AG09309 (cell line): ENCODE data around the gene CHRNA1.

Experiments used
- DNase-seq: peaks from one replicate; pipeline ENCODE4 v3.0.0-alpha.2; 2010; ENCODE audit warnings: low read depth
- H3K4me3 ChIP-seq: 2 replicates; pipeline ENCODE4 v1.5.1; 2011; ENCODE audit warnings: mild to moderate bottlenecking, low read depth, low read length, moderate library complexity; ENCODE audit not compliant: control insufficient read depth
- TF ChIP-seq, protein P1 (sequence below): IDR thresholded peaks from 2 replicates; pipeline ENCODE4 v1.5.1; 2011; ENCODE audit warnings: mild to moderate bottlenecking, low read depth, low read length, inconsistent platforms; ENCODE audit not compliant: insufficient read depth, control insufficient read depth; ENCODE audit errors: missing control alignments

Gene CHRNA1

GRCh38 chr2:174765576-174765975 is 1.3 kb upstream of the CHRNA1 start:
- no peak overlapping the region for H3K4me3 ChIP-seq
- no peak for DNase-seq
- TF ChIP-seq, protein P1, sequence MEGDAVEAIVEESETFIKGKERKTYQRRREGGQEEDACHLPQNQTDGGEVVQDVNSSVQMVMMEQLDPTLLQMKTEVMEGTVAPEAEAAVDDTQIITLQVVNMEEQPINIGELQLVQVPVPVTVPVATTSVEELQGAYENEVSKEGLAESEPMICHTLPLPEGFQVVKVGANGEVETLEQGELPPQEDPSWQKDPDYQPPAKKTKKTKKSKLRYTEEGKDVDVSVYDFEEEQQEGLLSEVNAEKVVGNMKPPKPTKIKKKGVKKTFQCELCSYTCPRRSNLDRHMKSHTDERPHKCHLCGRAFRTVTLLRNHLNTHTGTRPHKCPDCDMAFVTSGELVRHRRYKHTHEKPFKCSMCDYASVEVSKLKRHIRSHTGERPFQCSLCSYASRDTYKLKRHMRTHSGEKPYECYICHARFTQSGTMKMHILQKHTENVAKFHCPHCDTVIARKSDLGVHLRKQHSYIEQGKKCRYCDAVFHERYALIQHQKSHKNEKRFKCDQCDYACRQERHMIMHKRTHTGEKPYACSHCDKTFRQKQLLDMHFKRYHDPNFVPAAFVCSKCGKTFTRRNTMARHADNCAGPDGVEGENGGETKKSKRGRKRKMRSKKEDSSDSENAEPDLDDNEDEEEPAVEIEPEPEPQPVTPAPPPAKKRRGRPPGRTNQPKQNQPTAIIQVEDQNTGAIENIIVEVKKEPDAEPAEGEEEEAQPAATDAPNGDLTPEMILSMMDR: no peak

GRCh38 chr2:174763780-174764179 is 492 bp downstream of the CHRNA1 start:
- TF ChIP-seq, protein P1: no peak
- H3K4me3 ChIP-seq: no peak overlapping the region
- DNase-seq: no peak

- H3K4me3 ChIP-seq: no peak overlapping the region
- no peak for DNase-seq
- TF ChIP-seq, protein P1: no peak
Measured at GRCh38 chr2:174762464-174762863, 1.8 kb downstream of the CHRNA1 start.

DNA sequence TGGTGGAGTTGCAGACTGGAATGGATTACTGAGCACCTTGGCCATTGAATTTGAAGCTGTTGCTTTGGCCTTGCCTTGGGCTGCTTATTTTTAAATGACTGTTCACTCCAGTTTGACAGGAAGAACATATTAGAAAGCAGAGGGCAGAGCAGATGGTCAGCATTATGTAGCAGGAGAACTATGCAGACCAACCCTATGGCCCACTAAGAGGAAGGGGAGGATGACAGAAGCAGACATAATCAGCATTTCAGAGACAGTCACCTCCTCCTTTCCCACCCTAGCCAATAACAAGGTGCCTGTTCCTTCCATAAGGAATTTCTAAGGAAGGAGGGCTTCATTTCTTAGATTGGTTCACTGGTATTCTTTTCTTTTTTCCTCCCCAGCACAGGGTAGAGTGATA is 2.4 kb downstream of the CHRNA1 start:
- TF ChIP-seq, protein P1: no peak
- H3K4me3 ChIP-seq: no peak overlapping the region
- DNase-seq: no peak

DNA sequence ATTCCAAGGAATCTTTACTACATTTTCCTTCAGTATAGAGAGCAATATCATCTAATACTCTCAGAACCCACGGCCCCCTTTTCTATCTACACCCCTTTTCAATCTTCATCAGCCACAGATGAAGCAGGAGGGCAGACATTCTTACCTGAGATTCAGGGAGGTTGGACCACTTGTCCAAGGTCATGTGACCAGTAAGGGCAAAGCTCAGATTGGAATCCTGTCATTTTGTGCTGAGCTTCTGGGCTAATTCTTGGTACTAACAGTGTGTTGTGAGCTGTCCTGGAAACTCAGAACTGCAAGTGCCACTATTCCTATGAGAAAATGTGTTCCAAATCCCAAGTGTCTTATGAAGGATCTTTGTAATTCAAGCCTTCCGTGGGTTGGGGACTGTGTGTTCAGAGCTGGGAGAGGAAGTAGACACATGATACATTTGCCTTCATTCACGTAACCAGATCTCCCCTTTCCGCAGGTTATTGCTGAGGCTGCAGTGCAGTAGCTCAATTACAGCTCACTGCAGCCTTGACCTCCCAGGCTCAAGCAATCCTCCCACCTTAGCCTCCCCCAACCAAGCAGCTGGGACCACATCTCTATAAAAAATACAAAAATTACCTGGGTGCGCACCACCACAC is 3.3 kb downstream of the CHRNA1 start:
- DNase-seq: no peak
- TF ChIP-seq, protein P1: no peak
- no peak overlapping the region for H3K4me3 ChIP-seq

DNA sequence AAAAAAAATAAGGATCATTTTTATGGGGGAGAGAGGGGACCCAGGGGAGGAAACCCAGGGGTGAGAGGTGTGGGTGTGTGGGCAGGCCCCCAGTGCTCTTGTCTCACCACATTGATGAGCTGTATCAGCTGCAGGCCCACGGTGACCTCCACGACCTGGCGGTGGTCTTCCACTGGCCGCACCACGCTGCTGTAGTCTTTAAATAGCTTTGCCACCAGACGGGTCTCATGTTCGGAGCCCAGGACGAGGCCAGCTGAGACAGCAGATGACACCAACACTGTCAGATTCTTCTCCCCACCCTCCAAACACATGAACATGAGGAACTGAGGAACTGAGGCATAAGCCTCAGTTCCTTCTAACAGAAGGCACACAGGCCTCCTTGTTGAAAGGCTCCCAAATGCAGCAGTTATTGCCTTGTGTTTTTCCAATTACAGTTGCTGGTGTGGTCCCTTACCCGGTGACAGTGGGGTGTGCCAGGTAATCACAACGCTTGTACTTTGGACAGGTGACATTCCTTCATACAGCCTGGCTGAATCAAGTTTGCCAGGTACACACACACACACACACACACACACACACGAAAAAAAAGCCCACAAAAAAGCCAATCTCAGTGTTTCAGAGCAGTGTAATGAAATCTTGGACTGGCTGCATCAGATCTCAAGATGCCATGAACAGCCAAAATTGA is 4.7 kb downstream of the CHRNA1 start:
- no peak for DNase-seq
- H3K4me3 ChIP-seq: no peak overlapping the region
- TF ChIP-seq, protein P1: no peak
